Stimulated activated CD8-positive, alpha-beta memory T cell treated with anti-CD3 and anti-CD28 coated beads, Interleukin-4, amount 100 ng/mL, for 24 hours (primary cell): ENCODE results near the gene LRP1B.
"Not testable (repeated sequence)": the region's sequence is repeated elsewhere in the genome, so short reads cannot be mapped to it uniquely, and the experiment has no call there.

Source experiments
- DNase-seq: peaks from one replicate; pipeline ENCODE4 v3.0.0-alpha.2; 2020; ENCODE audit warnings: low read depth

LRP1B gene

GRCh38 chr2:140528982-140529381, 1601.8 kb downstream of the LRP1B start:
- DNase-seq: no peak

DNA sequence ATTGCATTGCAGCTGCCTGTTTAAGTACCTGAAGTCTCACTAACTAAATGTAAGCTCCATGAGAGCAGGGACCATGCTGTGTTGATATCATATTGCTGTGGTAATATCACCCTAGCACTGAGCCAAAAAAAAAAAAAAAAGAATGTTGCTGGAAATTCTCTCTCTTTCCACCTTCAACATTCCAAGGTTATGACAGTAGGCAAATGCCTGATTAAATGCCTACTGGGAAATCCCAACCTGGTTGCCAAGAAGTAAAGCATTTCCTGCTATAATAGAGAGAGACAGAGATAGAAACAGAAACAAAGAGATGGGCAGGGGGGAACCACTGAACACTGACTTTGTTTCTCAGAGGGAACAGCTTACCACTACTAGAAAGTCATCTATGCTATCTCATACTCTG, 1604.2 kb downstream of the LRP1B start:
- no peak for DNase-seq

- no peak for DNase-seq
These were observed 1618.7 kb downstream of the LRP1B start for GRCh38 chr2:140512106-140512505.

- DNase-seq: no peak
These were observed 1621.1 kb downstream of the LRP1B start for GRCh38 chr2:140509765-140510164.

DNA sequence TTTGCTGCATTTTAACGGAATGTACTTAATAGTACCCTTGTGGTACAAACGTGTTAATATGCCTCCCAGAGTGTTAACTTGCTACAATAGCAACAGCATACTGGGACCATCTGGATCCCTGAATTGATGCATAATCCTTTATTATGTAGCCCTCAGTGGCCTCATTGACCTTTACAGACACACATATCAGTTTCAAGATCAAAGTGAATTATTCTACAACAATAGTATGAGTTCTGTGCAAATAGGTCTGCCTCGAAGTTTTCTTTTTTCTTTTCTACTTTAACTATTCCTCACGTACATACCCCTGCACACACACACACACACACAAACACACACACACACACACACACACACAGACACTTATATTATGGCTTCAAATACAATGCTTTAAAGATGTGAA, 1622.1 kb downstream of the LRP1B start:
- no peak for DNase-seq

GRCh38 chr2:140506606-140507005, 1624.2 kb downstream of the LRP1B start:
- DNase-seq: no peak

DNA sequence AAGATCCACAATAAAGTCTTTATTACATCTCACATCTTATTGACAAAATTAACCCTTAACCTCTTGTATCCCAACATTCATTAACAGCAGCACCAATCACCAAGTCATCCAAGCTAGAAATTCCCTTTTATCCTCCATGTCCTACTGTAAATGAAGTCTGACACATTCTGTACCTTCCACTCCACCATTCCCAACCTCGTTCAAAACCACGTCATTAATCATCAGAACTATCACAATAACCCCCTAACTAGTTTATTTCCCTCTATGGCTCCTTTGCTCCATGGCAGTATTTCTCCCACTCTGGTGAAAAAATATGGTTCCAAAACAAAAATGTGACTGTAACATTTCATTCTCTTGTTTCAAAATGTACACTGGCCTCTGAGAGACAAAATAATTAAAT, 1626.2 kb downstream of the LRP1B start:
- no peak for DNase-seq

- no peak for DNase-seq
These were observed 1627.7 kb downstream of the LRP1B start for GRCh38 chr2:140502951-140503630.

DNA sequence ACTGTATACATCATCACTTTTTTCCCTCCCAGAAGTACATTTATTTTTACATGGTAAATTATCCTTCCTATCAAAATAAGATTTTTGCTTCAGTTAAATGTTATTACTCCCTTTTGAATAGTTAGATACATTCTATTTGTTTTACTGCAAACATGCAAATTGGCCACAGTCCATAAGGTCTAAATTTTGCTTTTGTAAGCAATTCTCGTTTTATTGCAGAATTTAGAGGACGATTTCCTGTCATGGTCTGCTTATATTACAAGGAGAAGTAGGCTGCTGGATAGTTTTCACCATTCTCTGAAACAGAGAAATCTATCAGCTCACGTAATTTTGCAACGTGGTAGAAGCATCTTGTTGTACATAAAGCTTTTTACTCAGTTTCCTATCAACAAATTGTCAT, 1632.5 kb downstream of the LRP1B start:
- no peak for DNase-seq

DNA sequence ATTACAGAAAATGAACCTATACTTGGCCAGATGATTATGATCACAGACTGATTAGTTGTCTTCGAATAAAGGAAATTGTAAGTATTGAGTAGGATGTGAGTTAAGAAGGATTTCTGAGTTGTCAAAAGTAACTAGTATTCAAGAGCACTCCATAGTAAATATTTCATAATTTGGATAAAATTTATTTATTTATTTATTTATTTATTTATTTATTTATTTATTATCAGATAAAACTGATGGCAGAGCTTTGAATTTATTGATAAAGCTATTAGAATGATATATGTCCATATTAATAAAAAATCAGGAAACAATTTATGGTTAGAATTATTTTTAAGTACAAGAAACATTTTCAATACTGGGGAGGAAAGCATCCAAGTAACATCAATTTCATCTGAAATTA, 1634.1 kb downstream of the LRP1B start:
- DNase-seq: no peak

DNA sequence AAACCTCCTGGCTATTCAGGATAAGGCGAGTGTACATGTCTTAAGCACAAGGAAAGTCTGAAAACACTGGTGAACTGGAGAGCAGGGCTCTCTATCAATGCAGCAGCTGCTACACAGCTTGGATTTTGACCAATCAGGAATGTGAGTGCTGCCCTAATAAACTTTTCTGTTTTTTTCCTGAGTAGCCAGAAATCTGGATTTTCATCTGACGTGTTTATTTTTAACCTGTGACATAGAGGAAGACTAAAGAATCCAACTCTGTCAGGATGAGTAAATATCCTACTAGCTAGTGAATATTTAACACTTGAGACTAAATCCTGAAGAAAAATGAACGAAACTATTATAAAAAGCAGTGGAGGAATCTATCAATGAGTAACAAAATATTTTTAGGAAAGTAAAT, 1638.9 kb downstream of the LRP1B start:
- no peak for DNase-seq

- DNase-seq: no peak
These were observed 1641.6 kb downstream of the LRP1B start for GRCh38 chr2:140489193-140489592.

GRCh38 chr2:140481136-140481535, 1649.7 kb downstream of the LRP1B start:
- DNase-seq: no peak

GRCh38 chr2:140473851-140474250, 1657.0 kb downstream of the LRP1B start:
- no peak for DNase-seq

DNA sequence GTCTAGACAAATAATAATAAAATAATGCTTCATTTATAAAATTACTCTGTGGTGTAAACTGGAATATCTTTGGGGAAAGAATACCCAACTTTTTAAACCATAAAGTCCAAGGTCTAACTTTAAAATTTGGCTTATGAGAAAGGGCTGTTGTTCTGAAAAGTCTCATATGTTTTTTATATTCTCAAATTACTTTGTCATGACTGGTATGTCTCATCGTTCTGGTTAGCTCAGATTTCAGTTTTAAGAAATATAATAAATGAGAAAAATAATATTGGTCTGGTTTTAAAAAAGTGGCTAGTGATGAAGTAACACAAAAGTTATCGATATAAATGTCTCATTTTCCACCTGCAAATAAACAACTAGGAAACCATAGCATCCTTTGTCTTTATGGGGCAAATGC, 1658.1 kb downstream of the LRP1B start:
- DNase-seq: no peak

GRCh38 chr2:140465301-140465700, 1665.5 kb downstream of the LRP1B start:
- DNase-seq: no peak

DNA sequence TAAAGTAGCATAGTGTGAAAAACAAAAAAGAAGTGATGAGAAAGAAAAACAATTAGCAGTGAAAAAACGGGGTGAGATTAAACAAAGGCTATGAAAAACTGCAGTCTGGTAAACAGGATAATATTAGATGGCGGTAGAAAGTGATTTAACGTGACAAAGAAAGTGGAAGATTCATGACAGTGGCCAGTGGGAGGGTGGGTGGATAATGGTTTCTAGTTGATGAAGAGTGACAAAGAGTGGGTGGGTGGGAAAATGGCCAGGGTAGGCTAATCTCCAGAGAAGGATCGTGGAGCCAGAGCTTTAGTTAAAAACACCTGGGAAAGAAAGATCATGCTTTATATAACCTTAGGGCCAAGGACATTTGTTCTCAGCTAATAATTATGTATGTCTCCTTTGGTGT, 1667.8 kb downstream of the LRP1B start:
- DNase-seq: no peak

DNA sequence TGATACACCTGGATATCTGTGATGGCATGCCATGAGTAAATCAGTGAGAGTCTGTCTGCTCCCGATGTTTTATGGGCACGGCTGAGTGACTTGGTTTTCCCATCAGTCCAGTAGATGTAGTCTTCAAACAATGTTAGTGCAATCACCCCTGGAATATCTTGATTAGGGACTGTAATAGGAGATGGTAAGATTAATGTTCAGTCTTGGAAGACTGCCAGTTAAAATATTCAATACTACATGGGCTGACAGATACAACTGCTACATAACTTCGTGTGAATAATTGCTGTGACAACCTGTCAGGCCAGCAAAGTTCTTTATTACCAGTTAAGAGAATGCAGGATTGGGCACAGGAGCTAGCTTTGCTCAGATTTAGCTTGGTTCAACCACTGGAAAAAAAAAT, 1673.3 kb downstream of the LRP1B start:
- no peak for DNase-seq

DNA sequence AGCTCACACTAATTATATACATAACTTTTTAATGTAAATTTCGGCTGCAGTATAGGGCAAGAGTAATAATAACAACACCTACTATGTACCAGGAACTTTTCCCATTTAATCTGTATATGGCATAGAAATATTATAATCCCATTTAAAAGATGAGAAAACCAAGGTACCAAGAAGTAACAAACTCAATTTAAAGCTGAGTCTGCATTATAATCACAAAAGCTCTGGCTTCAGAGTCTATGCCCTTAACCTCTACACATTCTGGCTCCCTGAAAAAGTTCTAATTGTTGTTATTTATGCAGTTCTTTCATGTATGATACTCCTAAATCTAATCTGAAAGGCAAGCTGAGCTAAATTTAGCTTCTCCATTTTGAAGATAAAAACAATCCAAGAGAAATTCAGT, 1675.5 kb downstream of the LRP1B start:
- no peak for DNase-seq

GRCh38 chr2:140454717-140455116, 1676.1 kb downstream of the LRP1B start:
- no peak for DNase-seq

DNA sequence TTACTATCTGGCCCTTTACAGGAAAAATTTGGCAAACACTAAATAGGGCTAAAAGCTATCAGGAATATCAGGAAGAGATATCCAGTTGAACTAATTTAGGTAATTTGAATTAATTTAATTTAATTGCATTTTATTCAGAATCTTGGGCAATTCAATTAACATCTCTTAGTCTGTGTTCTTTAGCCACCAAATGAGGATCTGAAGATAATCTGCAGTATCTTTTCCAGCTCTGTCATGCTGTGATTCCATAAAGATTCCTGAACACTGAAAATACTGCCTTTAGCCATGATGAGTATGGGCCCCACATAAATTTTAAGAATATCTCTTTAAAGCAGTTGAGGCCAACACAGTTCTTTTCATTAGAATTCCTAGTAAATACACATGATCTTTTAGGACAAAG, 1679.5 kb downstream of the LRP1B start:
- no peak for DNase-seq

GRCh38 chr2:140442319-140442718, 1688.5 kb downstream of the LRP1B start:
- DNase-seq: no peak

- no peak for DNase-seq
These were observed 1690.0 kb downstream of the LRP1B start for GRCh38 chr2:140440815-140441214.

GRCh38 chr2:140436936-140437335, 1693.9 kb downstream of the LRP1B start:
- DNase-seq: no peak

- DNase-seq: not testable (repeated sequence)
These were observed 1703.8 kb downstream of the LRP1B start for GRCh38 chr2:140427033-140427432.
